ENCODE results near the gene LCA5.

Gene LCA5

DNA sequence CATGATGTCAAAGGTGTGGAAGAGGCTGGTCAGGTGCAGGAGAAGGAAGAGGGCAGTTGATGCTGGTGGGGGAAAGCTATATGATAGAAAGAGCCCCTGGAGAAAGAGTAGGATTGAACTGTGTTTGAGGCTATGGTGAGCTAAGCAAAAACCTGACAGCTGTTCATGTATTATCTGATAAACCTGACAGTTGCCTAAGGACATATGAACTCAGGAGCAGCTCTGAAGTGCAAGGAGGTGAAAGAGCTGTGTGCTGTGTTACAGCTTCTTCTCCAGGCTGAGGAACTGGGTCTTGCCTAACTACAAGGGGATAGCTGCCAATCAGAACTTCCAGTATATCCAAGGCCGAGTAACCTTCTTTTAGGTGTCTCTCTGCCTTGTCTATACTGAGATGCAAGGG lies 81.8 kb downstream of the LCA5 start:
- no peaks in the 10 kb centered on the region for H3K9me2 ChIP-seq (replicated peaks; ENCODE audit: insufficient read depth, low read length)
- H3K27ac ChIP-seq (ENCODE audit: low read depth, low read length) = no peak overlapping the region
- H4K20me1 ChIP-seq (ENCODE audit: low read depth, low read length) = no peaks in the 10 kb centered on the region
- TF ChIP-seq EZH2phosphoT487 (conservative IDR thresholded peaks at IDR 0.05; ENCODE audit: low read length) (no peak), CTCF (IDR thresholded peaks at IDR 0.05; ENCODE audit: insufficient read depth, low read length, poor library complexity, severe bottlenecking) (no peak)
- no peak overlapping the region for H3K4me2 ChIP-seq (ENCODE audit: low read depth, low read length, poor library complexity, severe bottlenecking)
- H3K36me3 ChIP-seq (ENCODE audit: low read length) = no peaks in the 10 kb centered on the region
- H3F3A ChIP-seq (ENCODE audit: insufficient read depth) = no peaks in the 10 kb centered on the region
- no peaks in the 10 kb centered on the region for H3K27me3 ChIP-seq (ENCODE audit: low read length)
- no peaks in the 10 kb centered on the region for H3K9me3 ChIP-seq (ENCODE audit: insufficient read depth, low read length)
- no peaks in the 10 kb centered on the region for H3K79me2 ChIP-seq (ENCODE audit: insufficient read depth, low read length)
- H2AFZ ChIP-seq (ENCODE audit: low read depth, low read length, severe bottlenecking) = no peak overlapping the region
- no peak overlapping the region for H3K4me3 ChIP-seq (ENCODE audit: insufficient read depth, low read length, poor library complexity, severe bottlenecking)
- H3K9ac ChIP-seq (ENCODE audit: low read length) = no peak overlapping the region

DNA sequence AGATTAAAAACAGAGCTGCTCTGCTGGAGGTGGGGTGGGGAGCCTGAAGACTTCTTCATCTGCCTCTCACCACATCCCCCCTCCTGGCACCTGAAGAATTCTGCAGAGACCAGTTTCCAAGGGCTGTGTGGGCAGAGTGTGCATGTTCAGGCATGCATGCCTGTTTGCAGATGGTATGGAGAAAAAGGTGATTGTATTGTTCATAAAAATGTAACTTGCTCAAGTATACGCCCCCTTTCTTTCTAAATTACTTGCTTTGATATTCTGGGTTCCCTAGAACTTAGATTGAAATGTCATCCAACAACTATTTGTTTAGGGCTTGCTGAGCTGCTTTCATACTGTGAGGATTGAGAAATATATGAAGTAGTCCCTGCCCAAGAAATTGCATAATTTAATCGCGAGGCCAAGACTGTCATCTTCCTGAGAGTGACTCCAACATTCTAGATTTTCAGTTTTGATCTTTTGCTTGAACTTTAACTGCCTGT lies 83.6 kb downstream of the LCA5 start:
- Histone ChIP-seq H3K9me3 (ENCODE audit: insufficient read depth, low read length) (no peaks in the 10 kb centered on the region), H3K4me3 (ENCODE audit: insufficient read depth, low read length, poor library complexity, severe bottlenecking) (no peak overlapping the region), H3K36me3 (ENCODE audit: low read length) (no peaks in the 10 kb centered on the region), H3K27me3 (ENCODE audit: low read length) (no peaks in the 10 kb centered on the region), H3K9ac (ENCODE audit: low read length) (no peak overlapping the region), H2AFZ (ENCODE audit: low read depth, low read length, severe bottlenecking) (no peak overlapping the region), H3K9me2 (replicated peaks; ENCODE audit: insufficient read depth, low read length) (no peaks in the 10 kb centered on the region), H3K4me2 (ENCODE audit: low read depth, low read length, poor library complexity, severe bottlenecking) (no peak overlapping the region), H3F3A (ENCODE audit: insufficient read depth) (no peaks in the 10 kb centered on the region), H3K27ac (ENCODE audit: low read depth, low read length) (no peak overlapping the region), H3K79me2 (ENCODE audit: insufficient read depth, low read length) (no peaks in the 10 kb centered on the region), H4K20me1 (ENCODE audit: low read depth, low read length) (no peaks in the 10 kb centered on the region)
- TF ChIP-seq CTCF (IDR thresholded peaks at IDR 0.05; ENCODE audit: insufficient read depth, low read length, poor library complexity, severe bottlenecking) (no peak), EZH2phosphoT487 (conservative IDR thresholded peaks at IDR 0.05; ENCODE audit: low read length) (no peak)

DNA sequence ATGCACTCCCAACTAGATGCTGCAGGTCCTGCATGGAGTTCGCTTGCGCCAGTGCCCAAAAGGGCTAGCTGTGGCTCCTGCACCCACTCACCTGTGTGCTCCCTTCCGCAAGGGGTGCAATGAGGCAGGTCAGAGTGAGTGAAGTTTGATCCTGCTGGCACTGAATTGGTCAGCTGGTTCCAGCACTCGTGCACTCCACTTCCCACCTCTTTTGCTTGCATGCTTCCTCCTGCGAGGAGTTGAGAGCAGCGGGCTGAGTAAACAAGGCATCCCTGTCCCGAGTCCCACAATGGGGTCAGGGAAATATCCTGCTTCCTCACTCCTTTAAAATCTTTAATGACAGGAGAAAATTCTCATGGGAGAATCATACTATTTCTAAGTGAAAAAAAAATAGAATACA lies 86.2 kb downstream of the LCA5 start:
- no peaks in the 10 kb centered on the region for H3K79me2 ChIP-seq (ENCODE audit: insufficient read depth, low read length)

More for the DNA sequence above, 86.2 kb downstream of the LCA5 start:
- H3K27ac ChIP-seq (ENCODE audit: low read depth, low read length) = no peak overlapping the region
- TF ChIP-seq CTCF (IDR thresholded peaks at IDR 0.05; ENCODE audit: insufficient read depth, low read length, poor library complexity, severe bottlenecking) = no peak
- TF ChIP-seq EZH2phosphoT487 (conservative IDR thresholded peaks at IDR 0.05; ENCODE audit: low read length) = no peak
- H3F3A ChIP-seq (ENCODE audit: insufficient read depth) = no peaks in the 10 kb centered on the region
- no peaks in the 10 kb centered on the region for H3K9me3 ChIP-seq (ENCODE audit: insufficient read depth, low read length)
- no peak overlapping the region for H3K4me2 ChIP-seq (ENCODE audit: low read depth, low read length, poor library complexity, severe bottlenecking)
- H2AFZ ChIP-seq (ENCODE audit: low read depth, low read length, severe bottlenecking) = no peak overlapping the region
- no peak overlapping the region for H3K9ac ChIP-seq (ENCODE audit: low read length)
- no peaks in the 10 kb centered on the region for H3K9me2 ChIP-seq (replicated peaks; ENCODE audit: insufficient read depth, low read length)
- no peaks in the 10 kb centered on the region for H3K27me3 ChIP-seq (ENCODE audit: low read length)
- H3K36me3 ChIP-seq (ENCODE audit: low read length) = no peaks in the 10 kb centered on the region
- H4K20me1 ChIP-seq (ENCODE audit: low read depth, low read length) = no peaks in the 10 kb centered on the region
- H3K4me3 ChIP-seq (ENCODE audit: insufficient read depth, low read length, poor library complexity, severe bottlenecking) = no peak overlapping the region

Measured in SU-DHL-6 (cell line).